OCI-LY3 (cell line): ENCODE measurements around the gene CD200R1L.

Experiments used
- EZH2phosphoT487 ChIP-seq: fragments of 200-600 bp; shearing (Covaris generic); IDR thresholded peaks from 2 replicates; pipeline ENCODE4 v1.6.1; 2018; ENCODE audit warnings: antibody characterized with exemption, mixed run types, low read depth
- TF ChIP-seq, protein P1 (sequence below): fragments of 200-600, 300-600 bp; sonication (generic); IDR thresholded peaks from 2 replicates; pipeline ENCODE4 v1.5.1; 2014; ENCODE audit warnings: antibody characterized with exemption, low read length, low read depth

DNA sequence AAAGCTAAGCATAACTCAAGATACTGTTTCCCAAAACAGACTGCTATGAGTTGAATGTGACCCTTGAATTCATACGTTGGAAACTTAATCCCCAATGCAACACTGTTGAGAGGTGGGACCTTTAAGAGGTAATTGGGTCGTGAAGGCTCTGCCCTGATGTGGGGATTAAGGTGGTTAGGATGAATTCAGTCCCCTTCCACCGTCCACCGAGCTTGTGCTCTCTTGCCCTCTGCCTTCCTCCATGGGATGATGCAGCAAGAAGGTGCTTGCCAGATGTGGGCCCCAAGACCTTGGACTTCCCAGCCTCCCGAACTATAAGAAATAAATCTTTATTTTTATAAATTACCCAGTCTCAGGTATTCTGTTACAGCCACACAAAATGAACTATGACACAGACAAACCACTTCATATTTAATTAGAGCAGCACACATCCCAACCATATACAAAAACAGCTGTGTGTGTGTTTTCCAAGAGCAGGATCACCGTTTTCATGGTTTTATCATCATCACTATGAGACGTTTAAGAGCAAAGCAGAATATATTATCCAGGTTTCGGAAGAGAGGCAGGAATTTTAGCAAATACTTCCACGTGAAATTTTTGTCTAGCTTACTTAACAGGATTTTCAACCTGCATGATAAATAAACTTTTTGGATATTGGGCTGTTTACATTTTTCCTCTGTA is 61.2 kb downstream of the CD200R1L start:
- TF ChIP-seq EZH2phosphoT487: no peak
- TF ChIP-seq, protein P1, sequence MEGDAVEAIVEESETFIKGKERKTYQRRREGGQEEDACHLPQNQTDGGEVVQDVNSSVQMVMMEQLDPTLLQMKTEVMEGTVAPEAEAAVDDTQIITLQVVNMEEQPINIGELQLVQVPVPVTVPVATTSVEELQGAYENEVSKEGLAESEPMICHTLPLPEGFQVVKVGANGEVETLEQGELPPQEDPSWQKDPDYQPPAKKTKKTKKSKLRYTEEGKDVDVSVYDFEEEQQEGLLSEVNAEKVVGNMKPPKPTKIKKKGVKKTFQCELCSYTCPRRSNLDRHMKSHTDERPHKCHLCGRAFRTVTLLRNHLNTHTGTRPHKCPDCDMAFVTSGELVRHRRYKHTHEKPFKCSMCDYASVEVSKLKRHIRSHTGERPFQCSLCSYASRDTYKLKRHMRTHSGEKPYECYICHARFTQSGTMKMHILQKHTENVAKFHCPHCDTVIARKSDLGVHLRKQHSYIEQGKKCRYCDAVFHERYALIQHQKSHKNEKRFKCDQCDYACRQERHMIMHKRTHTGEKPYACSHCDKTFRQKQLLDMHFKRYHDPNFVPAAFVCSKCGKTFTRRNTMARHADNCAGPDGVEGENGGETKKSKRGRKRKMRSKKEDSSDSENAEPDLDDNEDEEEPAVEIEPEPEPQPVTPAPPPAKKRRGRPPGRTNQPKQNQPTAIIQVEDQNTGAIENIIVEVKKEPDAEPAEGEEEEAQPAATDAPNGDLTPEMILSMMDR: no peak
